HL-60 (cell line): Measurements from ENCODE around the gene TANGO6.

Source experiments
- DNase-seq, 2 experiments: peaks; one replicate each; pipeline ENCODE4 v3.0.0-alpha.2; 2010 to 2020; ENCODE audit warnings: low read depth in 1 of 2, low spot score in 1 of 2
- H3K27ac ChIP-seq: fragments of 250-450 bp; sonication (Bioruptor Pico); replicated peaks from 2 replicates; pipeline ENCODE4 v1.5.1; 2020; ENCODE audit warnings: mild to moderate bottlenecking, moderate library complexity
- H3K27me3 ChIP-seq: fragments of 250-450 bp; sonication (Bioruptor Pico); 2 replicates; pipeline ENCODE4 v1.5.1; 2021; ENCODE audit warnings: mild to moderate bottlenecking, moderate library complexity; ENCODE audit not compliant: insufficient read depth, poor library complexity, severe bottlenecking
- H3K4me3 ChIP-seq: replicated peaks from 2 replicates; pipeline ENCODE4 v1.5.1; 2011; ENCODE audit warnings: mild to moderate bottlenecking, control low read depth, low read length; ENCODE audit not compliant: insufficient read depth
- CTCF ChIP-seq: IDR thresholded peaks from one replicate; pipeline ENCODE4 v1.5.1; 2011; ENCODE audit warnings: low read length, control low read depth, inconsistent platforms; ENCODE audit not compliant: insufficient read depth
- GABPA ChIP-seq: IDR thresholded peaks from 2 replicates; pipeline ENCODE4 v1.6.1; 2012; ENCODE audit warnings: low read depth
- POLR2AphosphoS5 ChIP-seq: IDR thresholded peaks from 2 replicates; pipeline ENCODE4 v1.6.1; 2012; ENCODE audit warnings: low read depth
- REST ChIP-seq: IDR thresholded peaks from 2 replicates; pipeline ENCODE4 v1.6.1; 2012; ENCODE audit warnings: low read depth; ENCODE audit not compliant: insufficient replicate concordance
- SPI1 ChIP-seq: IDR thresholded peaks from 2 replicates; pipeline ENCODE4 v1.6.1; 2012; ENCODE audit warnings: low read depth, mild to moderate bottlenecking, borderline replicate concordance

TANGO6 gene

GRCh38 chr16:69048328-69049120 is 205.2 kb downstream of the TANGO6 start:
- no peaks in the 10 kb centered on the region for H3K27me3 ChIP-seq
- DNase-seq, result no peak
- H3K4me3 ChIP-seq, result no peak overlapping the region
- TF ChIP-seq REST (no peak), POLR2AphosphoS5 (no peak), CTCF (no peak), SPI1 (no peak), GABPA (no peak)
- no peak overlapping the region for H3K27ac ChIP-seq

- TF ChIP-seq GABPA (no peak), REST (no peak), SPI1 (no peak), CTCF (no peak), POLR2AphosphoS5 (no peak)
- no peaks in the 10 kb centered on the region for H3K27me3 ChIP-seq
- no peak overlapping the region for H3K27ac ChIP-seq
- DNase-seq, result no peak
- H3K4me3 ChIP-seq, result no peak overlapping the region
Observed at GRCh38 chr16:69049146-69049545, 205.8 kb downstream of the TANGO6 start.

GRCh38 chr16:69049603-69050375 is 206.5 kb downstream of the TANGO6 start:
- Histone ChIP-seq H3K27me3 (no peaks in the 10 kb centered on the region), H3K27ac (no peak overlapping the region)

More at GRCh38 chr16:69049603-69050375, 206.5 kb downstream of the TANGO6 start:
- no peak for TF ChIP-seq CTCF
- no peak for TF ChIP-seq POLR2AphosphoS5
- no peak for TF ChIP-seq SPI1
- TF ChIP-seq REST, result no peak
- TF ChIP-seq GABPA, result no peak
- H3K4me3 ChIP-seq, result no peak overlapping the region
- no peak for DNase-seq
